ENCODE results near the gene FRMPD1.
"Not testable (repeated sequence)": the region's sequence is repeated elsewhere in the genome, so short reads cannot be mapped to it uniquely, and the experiment has no call there.

Gene FRMPD1

GRCh38 chr9:37650873-37651768, at the start of gene FRMPD1:
FRMPD1 (plus strand) TSS chr9:37650954; CDS start chr9:37692642, 41,688 bp downstream.
- peak; percentile 12 to 41 for DNase-seq (ENCODE audit: low read depth in 1 of 2, low spot score in 1 of 2)

- DNase-seq (ENCODE audit: low read depth in 1 of 2, low spot score in 1 of 2) = not testable (repeated sequence)
Measured at GRCh38 chr9:37602061-37602460, 48.7 kb upstream of the FRMPD1 start.

GRCh38 chr9:37602817-37603216, 47.9 kb upstream of the FRMPD1 start:
- DNase-seq (ENCODE audit: low read depth in 1 of 2, low spot score in 1 of 2) = no peak

GRCh38 chr9:37604296-37604695, 46.5 kb upstream of the FRMPD1 start:
- DNase-seq (ENCODE audit: low read depth in 1 of 2, low spot score in 1 of 2) = no peak

GRCh38 chr9:37608250-37608649, 42.5 kb upstream of the FRMPD1 start:
- no peak for DNase-seq (ENCODE audit: low read depth in 1 of 2, low spot score in 1 of 2)

GRCh38 chr9:37609735-37610397, 40.9 kb upstream of the FRMPD1 start:
- no peak for DNase-seq (ENCODE audit: low read depth in 1 of 2, low spot score in 1 of 2)

- no peak for DNase-seq (ENCODE audit: low read depth in 1 of 2, low spot score in 1 of 2)
Measured at GRCh38 chr9:37611014-37611413, 39.7 kb upstream of the FRMPD1 start.

- no peak for DNase-seq (ENCODE audit: low read depth in 1 of 2, low spot score in 1 of 2)
Measured at GRCh38 chr9:37611961-37612360, 38.8 kb upstream of the FRMPD1 start.

- DNase-seq (ENCODE audit: low read depth in 1 of 2, low spot score in 1 of 2) = no peak
Measured at GRCh38 chr9:37617161-37617560, 33.6 kb upstream of the FRMPD1 start.

GRCh38 chr9:37617832-37618231, 32.9 kb upstream of the FRMPD1 start:
- DNase-seq (ENCODE audit: low read depth in 1 of 2, low spot score in 1 of 2) = no peak

- no peak for DNase-seq (ENCODE audit: low read depth in 1 of 2, low spot score in 1 of 2)
Measured at GRCh38 chr9:37618817-37619216, 31.9 kb upstream of the FRMPD1 start.

GRCh38 chr9:37619806-37620205, 30.9 kb upstream of the FRMPD1 start:
- DNase-seq (ENCODE audit: low read depth in 1 of 2, low spot score in 1 of 2) = no peak

- no peak for DNase-seq (ENCODE audit: low read depth in 1 of 2, low spot score in 1 of 2)
Measured at GRCh38 chr9:37620396-37620795, 30.4 kb upstream of the FRMPD1 start.

- no peak for DNase-seq (ENCODE audit: low read depth in 1 of 2, low spot score in 1 of 2)
Measured at GRCh38 chr9:37621273-37622121, 29.3 kb upstream of the FRMPD1 start.

GRCh38 chr9:37622462-37622861, 28.3 kb upstream of the FRMPD1 start:
- no peak for DNase-seq (ENCODE audit: low read depth in 1 of 2, low spot score in 1 of 2)

GRCh38 chr9:37623267-37623666, 27.5 kb upstream of the FRMPD1 start:
- DNase-seq (ENCODE audit: low read depth in 1 of 2, low spot score in 1 of 2) = no peak

- no peak for DNase-seq (ENCODE audit: low read depth in 1 of 2, low spot score in 1 of 2)
Measured at GRCh38 chr9:37624073-37624472, 26.7 kb upstream of the FRMPD1 start.

- no peak for DNase-seq (ENCODE audit: low read depth in 1 of 2, low spot score in 1 of 2)
Measured at GRCh38 chr9:37625036-37625757, 25.6 kb upstream of the FRMPD1 start.

- DNase-seq (ENCODE audit: low read depth in 1 of 2, low spot score in 1 of 2) = no peak
Measured at GRCh38 chr9:37625758-37626147, 25.0 kb upstream of the FRMPD1 start.

GRCh38 chr9:37626708-37627292, 24.0 kb upstream of the FRMPD1 start:
- no peak for DNase-seq (ENCODE audit: low read depth in 1 of 2, low spot score in 1 of 2)

All from stimulated activated CD4-positive, alpha-beta T cell treated with anti-CD3 and anti-CD28 coated beads, Interleukin-15, amount 100 ng/mL, for 1 hour (primary cell).